NCI-H510A treated with DMSO at 0.1 percent for 48 hours (cell line): Measurements from ENCODE around the gene C19orf53.
A peak's percentile ranks its signal among the peaks of the same experiment; 100 is the strongest.
"Not testable (repeated sequence)": the region's sequence is repeated elsewhere in the genome, so short reads cannot be mapped to it uniquely, and the experiment has no call there.

Experiments
- DNase-seq: peaks from one replicate; lab custom pipeline; 2025; lab: John Stamatoyannopoulos, UW

C19orf53 gene

GRCh38 chr19:13764101-13764807, 10.0 kb upstream of the C19orf53 start, which contains the start of gene MRI1:
TSS of gene MRI1 (plus strand) at chr19:13764522. CDS start at chr19:13764589, 67 bp downstream.
- DNase-seq: peak; percentile 50

- DNase-seq: no peak
These were observed 9.3 kb upstream of the C19orf53 start for GRCh38 chr19:13764821-13765394.

GRCh38 chr19:13765395-13766094, 8.7 kb upstream of the C19orf53 start:
- no peak for DNase-seq

- DNase-seq: no peak
These were observed 8.2 kb upstream of the C19orf53 start for GRCh38 chr19:13766095-13766481.

GRCh38 chr19:13768510-13768909, 5.7 kb upstream of the C19orf53 start:
- DNase-seq: no peak

- no peak for DNase-seq
These were observed 4.1 kb upstream of the C19orf53 start for GRCh38 chr19:13770013-13770635.

- DNase-seq: no peak
These were observed 4.1 kb downstream of the C19orf53 start for GRCh38 chr19:13778398-13778797.

GRCh38 chr19:13778847-13779246, 4.6 kb downstream of the C19orf53 start:
- DNase-seq: no peak

GRCh38 chr19:13779794-13780193, 5.5 kb downstream of the C19orf53 start:
- DNase-seq: not testable (repeated sequence)

- peak; percentile 66 for DNase-seq
These were observed 7.3 kb downstream of the C19orf53 start for GRCh38 chr19:13781547-13781946.

GRCh38 chr19:13782537-13782936, 8.3 kb downstream of the C19orf53 start:
- DNase-seq: no peak

GRCh38 chr19:13783565-13784500, 9.6 kb downstream of the C19orf53 start:
- no peak for DNase-seq

GRCh38 chr19:13784731-13785452, 10.6 kb downstream of the C19orf53 start:
- peak; percentile 16 for DNase-seq

- no peak for DNase-seq
These were observed 14.7 kb downstream of the C19orf53 start for GRCh38 chr19:13788991-13789390.

GRCh38 chr19:13790354-13790753, 16.1 kb downstream of the C19orf53 start:
- DNase-seq: no peak

GRCh38 chr19:13793317-13793716, 19.1 kb downstream of the C19orf53 start:
- not testable (repeated sequence) for DNase-seq

- no peak for DNase-seq
These were observed 20.1 kb downstream of the C19orf53 start for GRCh38 chr19:13794398-13794756.

GRCh38 chr19:13794757-13795589, 20.7 kb downstream of the C19orf53 start, which contains the start of gene ZSWIM4:
TSS of gene ZSWIM4 (plus strand) at chr19:13795443. CDS start at chr19:13795649, 206 bp downstream.
- peak; percentile 99 for DNase-seq

- DNase-seq: no peak
These were observed 21.5 kb downstream of the C19orf53 start for GRCh38 chr19:13795595-13796300.
